ENCODE data around the gene ACTRT2. TPM values are rescaled to one million over a fixed set of nuclear protein-coding genes. Genes with fewer than 3 reads are reported as not detected.

ACTRT2 gene
- total RNA-seq (2022) (not detected in 2 replicates), Bru-seq, nascent RNA (not detected), BruChase-seq, experiment 1, labeled RNA remaining after a 2-hour chase (not detected), BruChase-seq, experiment 2, labeled RNA remaining after a 6-hour chase (not detected)
- long read RNA-seq = 0 reads

GRCh38 chr1:3021233-3021671 is at the start of gene ACTRT2:
ACTRT2 (plus strand) TSS chr1:3021467; CDS start chr1:3021687, 220 bp downstream.
- Mint-ChIP-seq H3K27me3 (ENCODE audit: insufficient read depth, unreplicated experiment) (no peaks in the 10 kb centered on the region), H3K27ac (ENCODE audit: unreplicated experiment) (no peak within 1 kb of the TSS), H3K36me3 (ENCODE audit: insufficient read depth, unreplicated experiment) (no peaks in the 10 kb centered on the region), H3K9me3 (ENCODE audit: unreplicated experiment) (no peaks in the 10 kb centered on the region), H3K4me1 (ENCODE audit: low read depth, unreplicated experiment) (no peaks in the 10 kb centered on the region), H3K4me3 (ENCODE audit: unreplicated experiment) (no peak within 1 kb of the TSS)
- ChIA-PET POLR2A (no interaction called here), CTCF (no interaction called here)
- Histone ChIP-seq H3K4me1 (no peaks in the 10 kb centered on the region), H3K9me3 (no peaks in the 10 kb centered on the region), H3K36me3 (ENCODE audit: control insufficient read depth, insufficient read depth, low read length) (no peaks in the 10 kb centered on the region), H3K4me3 (ENCODE audit: low read depth, low read length) (no peak within 1 kb of the TSS), H3K27me3 (replicated peaks; ENCODE audit: control insufficient read depth, insufficient read depth, low read length) (no peaks in the 10 kb centered on the region)
- no peak for DNase-seq
- BruUV-seq (replicated peaks) = no TSS peak
- TF ChIP-seq, protein P1, sequence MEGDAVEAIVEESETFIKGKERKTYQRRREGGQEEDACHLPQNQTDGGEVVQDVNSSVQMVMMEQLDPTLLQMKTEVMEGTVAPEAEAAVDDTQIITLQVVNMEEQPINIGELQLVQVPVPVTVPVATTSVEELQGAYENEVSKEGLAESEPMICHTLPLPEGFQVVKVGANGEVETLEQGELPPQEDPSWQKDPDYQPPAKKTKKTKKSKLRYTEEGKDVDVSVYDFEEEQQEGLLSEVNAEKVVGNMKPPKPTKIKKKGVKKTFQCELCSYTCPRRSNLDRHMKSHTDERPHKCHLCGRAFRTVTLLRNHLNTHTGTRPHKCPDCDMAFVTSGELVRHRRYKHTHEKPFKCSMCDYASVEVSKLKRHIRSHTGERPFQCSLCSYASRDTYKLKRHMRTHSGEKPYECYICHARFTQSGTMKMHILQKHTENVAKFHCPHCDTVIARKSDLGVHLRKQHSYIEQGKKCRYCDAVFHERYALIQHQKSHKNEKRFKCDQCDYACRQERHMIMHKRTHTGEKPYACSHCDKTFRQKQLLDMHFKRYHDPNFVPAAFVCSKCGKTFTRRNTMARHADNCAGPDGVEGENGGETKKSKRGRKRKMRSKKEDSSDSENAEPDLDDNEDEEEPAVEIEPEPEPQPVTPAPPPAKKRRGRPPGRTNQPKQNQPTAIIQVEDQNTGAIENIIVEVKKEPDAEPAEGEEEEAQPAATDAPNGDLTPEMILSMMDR (IDR thresholded peaks at IDR 0.05; ENCODE audit: insufficient read depth in 1 of 2, low read depth in 1 of 2, low read length in 1 of 2, severe bottlenecking in 1 of 2, unreplicated experiment in 1 of 2) = no peak
- intact Hi-C loops (cut with micrococcal nuclease; ENCODE audit: unreplicated experiment) = no loop called here

DNA sequence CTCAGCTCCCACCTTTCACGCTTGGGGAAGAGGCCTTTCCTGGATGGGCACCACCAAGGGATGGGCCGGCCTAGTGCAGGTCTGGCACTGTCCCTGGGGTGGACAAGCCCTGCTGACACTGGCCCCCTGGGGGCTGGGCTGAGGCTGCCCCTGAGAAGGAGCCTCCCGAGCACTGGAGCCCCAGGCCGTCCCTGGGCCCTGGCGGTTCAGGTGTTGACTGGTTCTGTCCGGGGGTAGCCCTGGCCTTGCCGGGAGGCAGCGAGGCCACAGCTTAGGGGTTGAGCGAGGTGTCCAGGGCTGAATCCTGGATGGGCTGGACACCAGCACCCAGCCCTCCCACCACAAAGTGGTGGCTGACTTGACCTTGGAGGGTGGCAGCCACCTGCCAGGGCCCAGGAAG is 49.7 kb upstream of the ACTRT2 start:
- intact Hi-C loops (cut with micrococcal nuclease; ENCODE audit: unreplicated experiment) = no loop called here
- TF ChIP-seq, protein P1 (IDR thresholded peaks at IDR 0.05; ENCODE audit: insufficient read depth in 1 of 2, low read depth in 1 of 2, low read length in 1 of 2, severe bottlenecking in 1 of 2, unreplicated experiment in 1 of 2) = no peak
- H3K4me1 ChIP-seq = no peaks in the 10 kb centered on the region
- POLR2A ChIA-PET = no interaction called here
- DNase-seq = no peak
- CTCF ChIA-PET = no interaction called here
- Mint-ChIP-seq H3K27ac (ENCODE audit: unreplicated experiment) (no peak overlapping the region), H3K27me3 (ENCODE audit: insufficient read depth, unreplicated experiment) (no peaks in the 10 kb centered on the region), H3K9me3 (ENCODE audit: unreplicated experiment) (no peaks in the 10 kb centered on the region), H3K4me1 (ENCODE audit: low read depth, unreplicated experiment) (no peaks in the 10 kb centered on the region), H3K4me3 (ENCODE audit: unreplicated experiment) (no peak overlapping the region), H3K36me3 (ENCODE audit: insufficient read depth, unreplicated experiment) (no peaks in the 10 kb centered on the region)
- no peaks in the 10 kb centered on the region for H3K27me3 ChIP-seq (replicated peaks; ENCODE audit: control insufficient read depth, insufficient read depth, low read length)
- no peaks in the 10 kb centered on the region for H3K9me3 ChIP-seq
- no peak overlapping the region for H3K4me3 ChIP-seq (ENCODE audit: low read depth, low read length)
- no peaks in the 10 kb centered on the region for H3K36me3 ChIP-seq (ENCODE audit: control insufficient read depth, insufficient read depth, low read length)
- no TSS peak for BruUV-seq (replicated peaks)

DNA sequence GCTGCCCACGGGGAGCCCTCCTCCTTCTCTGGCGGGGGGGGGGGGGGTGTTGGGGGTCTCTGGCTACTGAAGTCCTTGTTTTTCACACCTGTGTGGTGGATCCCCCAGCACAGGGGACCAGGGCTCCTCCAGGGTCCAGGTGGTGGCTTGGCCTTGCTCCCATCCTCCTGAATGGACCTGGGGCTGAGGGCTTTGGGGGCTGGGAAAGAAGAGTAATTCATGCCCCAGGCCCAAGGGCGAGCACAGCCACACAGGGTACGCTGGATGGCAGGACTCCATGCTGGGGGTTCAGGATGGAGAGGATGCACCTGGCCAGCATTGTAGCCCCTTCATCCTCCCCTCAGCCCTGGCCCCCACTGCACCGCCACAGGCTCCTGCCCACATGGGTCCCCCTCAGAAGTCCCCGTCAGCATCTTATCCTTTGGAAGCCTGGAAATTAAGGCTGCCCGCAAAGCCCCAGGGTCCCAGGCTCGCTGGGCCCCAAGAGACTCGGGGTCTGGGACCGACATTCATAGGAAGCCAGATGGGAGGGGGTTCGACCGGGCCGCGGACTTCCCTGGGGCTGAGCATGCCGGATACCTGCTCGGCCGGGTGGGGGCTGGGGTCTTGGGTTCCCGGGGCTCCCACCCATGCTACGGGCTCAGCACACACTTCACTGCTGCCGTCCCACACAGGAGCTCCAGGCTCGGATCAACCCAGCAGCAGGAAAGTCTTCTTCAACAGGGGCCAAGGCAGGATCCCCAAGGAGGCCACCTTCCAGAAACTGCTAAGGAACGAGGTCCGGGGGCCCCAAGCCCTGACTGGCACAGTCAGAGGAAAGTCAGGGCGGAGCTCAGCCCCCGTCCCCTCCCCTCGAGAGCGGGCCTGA is 49.0 kb upstream of the ACTRT2 start:
- intact Hi-C loops (cut with micrococcal nuclease; ENCODE audit: unreplicated experiment) = no loop called here
- Mint-ChIP-seq H3K27me3 (ENCODE audit: insufficient read depth, unreplicated experiment) (no peaks in the 10 kb centered on the region), H3K4me3 (ENCODE audit: unreplicated experiment) (no peak overlapping the region), H3K9me3 (ENCODE audit: unreplicated experiment) (no peaks in the 10 kb centered on the region), H3K27ac (ENCODE audit: unreplicated experiment) (no peak overlapping the region), H3K4me1 (ENCODE audit: low read depth, unreplicated experiment) (no peaks in the 10 kb centered on the region), H3K36me3 (ENCODE audit: insufficient read depth, unreplicated experiment) (no peaks in the 10 kb centered on the region)
- H3K27me3 ChIP-seq (replicated peaks; ENCODE audit: control insufficient read depth, insufficient read depth, low read length) = no peaks in the 10 kb centered on the region
- CTCF ChIA-PET = no interaction called here
- TF ChIP-seq, protein P1 (IDR thresholded peaks at IDR 0.05; ENCODE audit: insufficient read depth in 1 of 2, low read depth in 1 of 2, low read length in 1 of 2, severe bottlenecking in 1 of 2, unreplicated experiment in 1 of 2) = no peak
- no peaks in the 10 kb centered on the region for H3K9me3 ChIP-seq
- no peak overlapping the region for H3K4me3 ChIP-seq (ENCODE audit: low read depth, low read length)
- no TSS peak for BruUV-seq (replicated peaks)
- no peaks in the 10 kb centered on the region for H3K36me3 ChIP-seq (ENCODE audit: control insufficient read depth, insufficient read depth, low read length)
- H3K4me1 ChIP-seq = no peaks in the 10 kb centered on the region
- POLR2A ChIA-PET = no interaction called here
- no peak for DNase-seq
